Osteocyte (in vitro differentiated cells): ENCODE data around the gene SYNE1. TPM values are rescaled to one million over a fixed set of nuclear protein-coding genes. Genes with fewer than 3 reads are reported as not detected.
"Not testable (repeated sequence)": the region's sequence is repeated elsewhere in the genome, so short reads cannot be mapped to it uniquely, and the experiment has no call there.

Source experiments
- DNase-seq: peaks from one replicate; pipeline ENCODE4 v3.0.0; 2021; ENCODE audit warnings: mixed read lengths; ENCODE audit not compliant: unreplicated experiment; ENCODE audit errors: extremely low spot score
- H3K27ac Mint-ChIP-seq: one replicate; pipeline ENCODE4 v1.8.0; 2021; ENCODE audit warnings: mild to moderate bottlenecking, mixed read lengths; ENCODE audit not compliant: unreplicated experiment
- H3K27me3 Mint-ChIP-seq: one replicate; pipeline ENCODE4 v1.8.0; 2021; ENCODE audit warnings: mixed read lengths; ENCODE audit not compliant: unreplicated experiment
- H3K36me3 Mint-ChIP-seq: one replicate; pipeline ENCODE4 v1.8.0; 2021; ENCODE audit warnings: mixed read lengths; ENCODE audit not compliant: unreplicated experiment
- H3K4me1 Mint-ChIP-seq: one replicate; pipeline ENCODE4 v1.8.0; 2021; ENCODE audit warnings: mixed read lengths; ENCODE audit not compliant: unreplicated experiment
- H3K4me3 Mint-ChIP-seq: one replicate; pipeline ENCODE4 v1.8.0; 2021; ENCODE audit warnings: mild to moderate bottlenecking, moderate library complexity, mixed read lengths; ENCODE audit not compliant: unreplicated experiment
- H3K9me3 Mint-ChIP-seq: one replicate; pipeline ENCODE4 v1.8.0; 2021; ENCODE audit warnings: mixed read lengths; ENCODE audit not compliant: unreplicated experiment
- total RNA-seq: library from RNA; stranded (reverse); gene quantifications from 2 replicates; pipeline ENCODE4 v1.2.1, GENCODE V29; 2021
- TF ChIP-seq, protein P1 (sequence below): fragments of 200-600 bp; sonication (generic); IDR thresholded peaks from 2 replicates; pipeline ENCODE4 v1.5.0; 2021; ENCODE audit warnings: antibody characterized with exemption, mild to moderate bottlenecking, moderate library complexity

SYNE1 gene
- total RNA-seq, 1 donor from 2014 or later: 130 TPM

DNA sequence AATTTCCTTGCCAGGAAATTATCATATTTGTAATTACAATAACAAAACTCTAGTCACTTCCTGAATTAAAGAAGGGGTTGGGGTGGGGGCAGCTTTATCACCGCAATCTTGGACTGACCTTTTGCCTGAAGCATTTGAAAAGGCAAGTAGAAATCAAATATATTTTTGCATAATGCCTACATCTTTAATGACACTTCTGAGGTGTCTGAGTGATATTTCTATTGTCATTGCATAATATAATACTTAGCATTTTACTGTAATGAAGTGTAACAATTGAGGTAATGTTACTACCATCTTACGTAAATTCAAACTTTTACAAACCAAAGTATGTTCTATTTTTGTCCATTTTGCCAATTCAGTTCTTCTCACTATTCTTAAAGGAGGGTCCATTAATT lies 65.2 kb downstream of the SYNE1 start:
- Mint-ChIP-seq H3K9me3 (no peaks in the 10 kb centered on the region), H3K27me3 (peaks cover 12% of the 10 kb centered on the region), H3K27ac (no peak overlapping the region), H3K4me1 (no peaks in the 10 kb centered on the region), H3K36me3 (no peaks in the 10 kb centered on the region), H3K4me3 (no peak overlapping the region)
- TF ChIP-seq, protein P1, sequence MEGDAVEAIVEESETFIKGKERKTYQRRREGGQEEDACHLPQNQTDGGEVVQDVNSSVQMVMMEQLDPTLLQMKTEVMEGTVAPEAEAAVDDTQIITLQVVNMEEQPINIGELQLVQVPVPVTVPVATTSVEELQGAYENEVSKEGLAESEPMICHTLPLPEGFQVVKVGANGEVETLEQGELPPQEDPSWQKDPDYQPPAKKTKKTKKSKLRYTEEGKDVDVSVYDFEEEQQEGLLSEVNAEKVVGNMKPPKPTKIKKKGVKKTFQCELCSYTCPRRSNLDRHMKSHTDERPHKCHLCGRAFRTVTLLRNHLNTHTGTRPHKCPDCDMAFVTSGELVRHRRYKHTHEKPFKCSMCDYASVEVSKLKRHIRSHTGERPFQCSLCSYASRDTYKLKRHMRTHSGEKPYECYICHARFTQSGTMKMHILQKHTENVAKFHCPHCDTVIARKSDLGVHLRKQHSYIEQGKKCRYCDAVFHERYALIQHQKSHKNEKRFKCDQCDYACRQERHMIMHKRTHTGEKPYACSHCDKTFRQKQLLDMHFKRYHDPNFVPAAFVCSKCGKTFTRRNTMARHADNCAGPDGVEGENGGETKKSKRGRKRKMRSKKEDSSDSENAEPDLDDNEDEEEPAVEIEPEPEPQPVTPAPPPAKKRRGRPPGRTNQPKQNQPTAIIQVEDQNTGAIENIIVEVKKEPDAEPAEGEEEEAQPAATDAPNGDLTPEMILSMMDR: no peak
- no peak for DNase-seq

DNA sequence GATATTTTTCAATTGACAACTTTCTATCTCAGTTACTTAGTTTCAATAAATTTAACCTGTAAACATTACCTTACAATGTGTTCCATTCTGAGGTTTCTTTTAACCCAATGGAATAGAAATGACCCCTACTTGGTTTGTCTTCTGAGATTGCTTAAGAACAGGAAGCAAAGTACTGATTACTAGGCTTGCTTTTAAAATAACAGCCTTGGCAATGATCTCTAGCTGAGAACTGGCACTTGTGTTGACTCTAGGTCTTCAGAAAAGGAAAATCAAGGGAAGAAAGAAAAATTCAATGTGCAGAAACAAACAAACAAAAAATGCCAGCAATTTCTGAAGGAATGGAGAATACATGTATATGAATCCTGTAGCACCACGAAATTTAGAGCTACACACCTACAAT lies 66.1 kb downstream of the SYNE1 start:
- no peak for DNase-seq
- H3K4me3 Mint-ChIP-seq: no peak overlapping the region
- TF ChIP-seq, protein P1: no peak
- H3K36me3 Mint-ChIP-seq: no peaks in the 10 kb centered on the region
- peaks cover 12% of the 10 kb centered on the region for H3K27me3 Mint-ChIP-seq
- no peak overlapping the region for H3K27ac Mint-ChIP-seq
- H3K9me3 Mint-ChIP-seq: no peaks in the 10 kb centered on the region
- H3K4me1 Mint-ChIP-seq: no peaks in the 10 kb centered on the region

DNA sequence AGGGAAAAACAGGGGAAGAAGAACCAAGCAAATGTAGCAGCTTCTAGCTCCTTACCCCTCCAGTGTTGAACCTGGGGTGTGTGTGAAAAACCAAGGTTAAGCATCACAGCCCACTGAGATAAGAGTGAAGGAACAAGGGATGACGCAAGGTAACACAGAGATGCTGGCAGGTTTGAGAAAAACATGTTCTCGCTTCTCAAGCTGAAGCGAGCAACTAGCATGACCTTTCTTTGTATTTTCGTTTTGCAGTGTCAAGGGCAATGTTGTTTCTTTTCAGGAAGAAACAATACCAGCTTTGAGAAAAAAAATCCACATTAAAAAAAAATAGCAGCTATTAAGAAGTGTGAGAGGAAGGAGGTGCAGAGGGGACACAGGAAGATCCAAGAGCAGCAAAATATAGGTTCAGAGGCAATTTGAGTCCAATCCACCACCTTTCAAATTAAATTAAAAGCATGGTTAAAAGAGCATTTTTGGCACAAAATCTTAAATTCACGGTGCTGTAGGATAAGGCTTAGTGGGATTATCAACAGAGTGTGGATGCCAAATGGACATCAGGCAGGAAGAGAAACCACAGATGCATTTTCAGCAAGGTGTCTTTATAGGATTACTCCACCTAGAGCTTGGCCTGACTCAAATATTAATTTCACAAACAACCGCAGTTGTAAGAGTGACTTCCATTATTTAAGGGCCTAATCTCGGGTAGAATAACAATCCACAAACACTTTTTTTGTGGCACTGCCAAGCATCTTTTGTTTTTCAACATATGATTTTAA lies 70.9 kb downstream of the SYNE1 start:
- DNase-seq: no peak
- H3K36me3 Mint-ChIP-seq: no peaks in the 10 kb centered on the region
- H3K9me3 Mint-ChIP-seq: peaks cover 6% of the 10 kb centered on the region
- H3K4me1 Mint-ChIP-seq: no peaks in the 10 kb centered on the region
- TF ChIP-seq, protein P1: no peak
- no peak overlapping the region for H3K4me3 Mint-ChIP-seq
- H3K27me3 Mint-ChIP-seq: peaks cover 20% of the 10 kb centered on the region
- H3K27ac Mint-ChIP-seq: no peak overlapping the region

DNA sequence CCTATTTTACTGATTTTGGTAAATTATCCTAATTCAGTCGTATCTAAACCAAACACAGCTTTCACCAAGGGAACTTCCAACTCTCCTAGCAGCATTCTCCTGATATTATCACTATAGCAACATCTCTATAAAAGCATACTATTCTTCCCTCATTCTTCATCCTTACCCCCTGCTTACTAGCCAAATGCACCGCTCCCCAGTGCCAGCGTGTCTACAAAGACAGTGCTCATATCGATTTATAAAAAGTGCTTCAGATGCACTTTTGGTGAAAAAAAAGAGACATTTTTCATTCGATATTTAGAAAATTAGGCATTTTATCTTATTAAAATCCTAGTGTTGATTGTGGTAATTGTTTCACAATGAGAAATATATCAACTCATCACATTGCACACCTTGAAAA lies 74.0 kb downstream of the SYNE1 start:
- peaks cover 14% of the 10 kb centered on the region for H3K27me3 Mint-ChIP-seq
- H3K9me3 Mint-ChIP-seq: peaks cover 13% of the 10 kb centered on the region
- no peak overlapping the region for H3K27ac Mint-ChIP-seq

DNA sequence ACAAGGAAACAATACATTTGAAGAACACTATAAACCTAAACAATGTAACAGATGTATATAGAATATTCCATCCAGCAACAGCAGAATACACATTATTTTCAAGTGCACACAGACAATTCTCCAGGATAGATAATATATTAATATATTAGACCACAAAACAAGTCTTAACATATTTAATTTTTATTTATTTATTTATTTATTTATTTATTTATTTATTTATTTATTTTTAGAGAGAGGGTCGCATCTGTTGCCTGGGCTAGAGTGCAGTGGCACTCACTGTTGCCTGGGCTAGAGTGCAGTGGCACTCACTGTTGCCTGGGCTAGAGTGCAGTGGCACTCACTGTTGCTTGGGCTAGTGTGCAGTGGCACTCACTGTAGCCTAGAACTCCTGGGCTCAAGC lies 78.4 kb downstream of the SYNE1 start:
- not testable (repeated sequence) for H3K4me1 Mint-ChIP-seq, H3K36me3 Mint-ChIP-seq, H3K27ac Mint-ChIP-seq, H3K4me3 Mint-ChIP-seq, DNase-seq
- H3K9me3 Mint-ChIP-seq: peaks cover 30% of the 10 kb centered on the region
- H3K27me3 Mint-ChIP-seq: peaks cover 22% of the 10 kb centered on the region

More for the DNA sequence above, 74.0 kb downstream of the SYNE1 start:
- H3K4me3 Mint-ChIP-seq: no peak overlapping the region
- H3K4me1 Mint-ChIP-seq: no peaks in the 10 kb centered on the region
- TF ChIP-seq, protein P1: no peak
- DNase-seq: no peak
- no peaks in the 10 kb centered on the region for H3K36me3 Mint-ChIP-seq
